ENCODE data around the gene ADAMTS2. TPM values are rescaled to one million over a fixed set of nuclear protein-coding genes. Genes with fewer than 3 reads are reported as not detected.

Gene ADAMTS2
- total and polyA plus RNA-seq, 2 experiments from 2014 or later: 1.6 to 8.1 TPM

DNA sequence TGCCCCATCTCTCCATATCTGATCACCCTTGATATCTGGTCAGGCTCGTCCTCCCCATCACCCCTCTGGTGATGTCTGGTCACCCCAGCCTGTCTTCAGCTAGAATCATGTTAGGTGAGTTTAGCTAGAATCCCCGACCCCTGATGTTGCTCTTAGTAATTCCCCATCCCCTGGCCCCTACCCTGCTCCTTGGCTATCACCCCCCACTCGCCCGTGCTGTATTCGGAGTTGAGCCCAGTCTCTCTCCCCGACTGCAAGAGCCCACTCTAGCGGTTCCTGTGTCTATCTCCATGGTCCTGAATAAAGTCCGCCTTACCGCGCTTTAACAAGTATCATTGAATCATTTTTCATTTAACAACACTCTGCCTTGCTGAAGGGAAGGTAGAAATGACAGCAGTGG, 33.7 kb downstream of the ADAMTS2 start:
- H2AFZ ChIP-seq: no peak overlapping the region
- no peaks in the 10 kb centered on the region for H3K9me2 ChIP-seq (ENCODE audit: insufficient read depth)
- ATAC-seq: no peak
- H3K4me2 ChIP-seq: no peak overlapping the region
- H4K20me1 ChIP-seq (replicated peaks; ENCODE audit: insufficient read depth): no peaks in the 10 kb centered on the region
- H3K4me1 ChIP-seq (ENCODE audit: insufficient read depth): no peaks in the 10 kb centered on the region
- H3K36me3 ChIP-seq (ENCODE audit: insufficient read depth): no peaks in the 10 kb centered on the region
- H3K27me3 ChIP-seq (ENCODE audit: insufficient read depth): no peaks in the 10 kb centered on the region
- peaks cover 3% of the 10 kb centered on the region; the same call in 1 of the 3 replicates for H3K4me1 Mint-ChIP-seq
- H3K79me2 ChIP-seq (replicated peaks; ENCODE audit: insufficient read depth): no peaks in the 10 kb centered on the region
- peaks cover 15% of the 10 kb centered on the region for H3K9me3 Mint-ChIP-seq
- H3K4me3 ChIP-seq: no peak overlapping the region
- no peak overlapping the region for H3K27ac Mint-ChIP-seq
- peaks cover 8% of the 10 kb centered on the region for H3K27me3 Mint-ChIP-seq (ENCODE audit: insufficient read depth, low read depth, poor library complexity)
- peaks cover 7% of the 10 kb centered on the region; the same call in 1 of the 3 replicates for H3K36me3 Mint-ChIP-seq (ENCODE audit: low read depth)
- H3F3A ChIP-seq (replicated peaks; ENCODE audit: low read depth): no peaks in the 10 kb centered on the region
- no peak overlapping the region for H3K4me3 Mint-ChIP-seq
- TF ChIP-seq CTCF (conservative IDR thresholded peaks at IDR 0.05; ENCODE audit: low read depth in 2 of 2) (no peak), ZNF114 (CRISPR knock-in tag; IDR thresholded peaks at IDR 0.05) (no peak), STAT1 (IDR thresholded peaks at IDR 0.05; ENCODE audit: unreplicated experiment) (no peak), NANOG (IDR thresholded peaks at IDR 0.05; ENCODE audit: borderline replicate concordance) (no peak), ZNF331 (CRISPR knock-in tag; IDR thresholded peaks at IDR 0.05; ENCODE audit: low read depth) (no peak), EZH2phosphoT487 (IDR thresholded peaks at IDR 0.05; ENCODE audit: unreplicated experiment) (no peak), POLR2AphosphoS5 (IDR thresholded peaks at IDR 0.05; ENCODE audit: low read depth) (no peak)
- TF ChIP-seq, protein P1, sequence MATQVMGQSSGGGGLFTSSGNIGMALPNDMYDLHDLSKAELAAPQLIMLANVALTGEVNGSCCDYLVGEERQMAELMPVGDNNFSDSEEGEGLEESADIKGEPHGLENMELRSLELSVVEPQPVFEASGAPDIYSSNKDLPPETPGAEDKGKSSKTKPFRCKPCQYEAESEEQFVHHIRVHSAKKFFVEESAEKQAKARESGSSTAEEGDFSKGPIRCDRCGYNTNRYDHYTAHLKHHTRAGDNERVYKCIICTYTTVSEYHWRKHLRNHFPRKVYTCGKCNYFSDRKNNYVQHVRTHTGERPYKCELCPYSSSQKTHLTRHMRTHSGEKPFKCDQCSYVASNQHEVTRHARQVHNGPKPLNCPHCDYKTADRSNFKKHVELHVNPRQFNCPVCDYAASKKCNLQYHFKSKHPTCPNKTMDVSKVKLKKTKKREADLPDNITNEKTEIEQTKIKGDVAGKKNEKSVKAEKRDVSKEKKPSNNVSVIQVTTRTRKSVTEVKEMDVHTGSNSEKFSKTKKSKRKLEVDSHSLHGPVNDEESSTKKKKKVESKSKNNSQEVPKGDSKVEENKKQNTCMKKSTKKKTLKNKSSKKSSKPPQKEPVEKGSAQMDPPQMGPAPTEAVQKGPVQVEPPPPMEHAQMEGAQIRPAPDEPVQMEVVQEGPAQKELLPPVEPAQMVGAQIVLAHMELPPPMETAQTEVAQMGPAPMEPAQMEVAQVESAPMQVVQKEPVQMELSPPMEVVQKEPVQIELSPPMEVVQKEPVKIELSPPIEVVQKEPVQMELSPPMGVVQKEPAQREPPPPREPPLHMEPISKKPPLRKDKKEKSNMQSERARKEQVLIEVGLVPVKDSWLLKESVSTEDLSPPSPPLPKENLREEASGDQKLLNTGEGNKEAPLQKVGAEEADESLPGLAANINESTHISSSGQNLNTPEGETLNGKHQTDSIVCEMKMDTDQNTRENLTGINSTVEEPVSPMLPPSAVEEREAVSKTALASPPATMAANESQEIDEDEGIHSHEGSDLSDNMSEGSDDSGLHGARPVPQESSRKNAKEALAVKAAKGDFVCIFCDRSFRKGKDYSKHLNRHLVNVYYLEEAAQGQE (IDR thresholded peaks at IDR 0.05; ENCODE audit: unreplicated experiment): no peak
- TF ChIP-seq, protein P2, sequence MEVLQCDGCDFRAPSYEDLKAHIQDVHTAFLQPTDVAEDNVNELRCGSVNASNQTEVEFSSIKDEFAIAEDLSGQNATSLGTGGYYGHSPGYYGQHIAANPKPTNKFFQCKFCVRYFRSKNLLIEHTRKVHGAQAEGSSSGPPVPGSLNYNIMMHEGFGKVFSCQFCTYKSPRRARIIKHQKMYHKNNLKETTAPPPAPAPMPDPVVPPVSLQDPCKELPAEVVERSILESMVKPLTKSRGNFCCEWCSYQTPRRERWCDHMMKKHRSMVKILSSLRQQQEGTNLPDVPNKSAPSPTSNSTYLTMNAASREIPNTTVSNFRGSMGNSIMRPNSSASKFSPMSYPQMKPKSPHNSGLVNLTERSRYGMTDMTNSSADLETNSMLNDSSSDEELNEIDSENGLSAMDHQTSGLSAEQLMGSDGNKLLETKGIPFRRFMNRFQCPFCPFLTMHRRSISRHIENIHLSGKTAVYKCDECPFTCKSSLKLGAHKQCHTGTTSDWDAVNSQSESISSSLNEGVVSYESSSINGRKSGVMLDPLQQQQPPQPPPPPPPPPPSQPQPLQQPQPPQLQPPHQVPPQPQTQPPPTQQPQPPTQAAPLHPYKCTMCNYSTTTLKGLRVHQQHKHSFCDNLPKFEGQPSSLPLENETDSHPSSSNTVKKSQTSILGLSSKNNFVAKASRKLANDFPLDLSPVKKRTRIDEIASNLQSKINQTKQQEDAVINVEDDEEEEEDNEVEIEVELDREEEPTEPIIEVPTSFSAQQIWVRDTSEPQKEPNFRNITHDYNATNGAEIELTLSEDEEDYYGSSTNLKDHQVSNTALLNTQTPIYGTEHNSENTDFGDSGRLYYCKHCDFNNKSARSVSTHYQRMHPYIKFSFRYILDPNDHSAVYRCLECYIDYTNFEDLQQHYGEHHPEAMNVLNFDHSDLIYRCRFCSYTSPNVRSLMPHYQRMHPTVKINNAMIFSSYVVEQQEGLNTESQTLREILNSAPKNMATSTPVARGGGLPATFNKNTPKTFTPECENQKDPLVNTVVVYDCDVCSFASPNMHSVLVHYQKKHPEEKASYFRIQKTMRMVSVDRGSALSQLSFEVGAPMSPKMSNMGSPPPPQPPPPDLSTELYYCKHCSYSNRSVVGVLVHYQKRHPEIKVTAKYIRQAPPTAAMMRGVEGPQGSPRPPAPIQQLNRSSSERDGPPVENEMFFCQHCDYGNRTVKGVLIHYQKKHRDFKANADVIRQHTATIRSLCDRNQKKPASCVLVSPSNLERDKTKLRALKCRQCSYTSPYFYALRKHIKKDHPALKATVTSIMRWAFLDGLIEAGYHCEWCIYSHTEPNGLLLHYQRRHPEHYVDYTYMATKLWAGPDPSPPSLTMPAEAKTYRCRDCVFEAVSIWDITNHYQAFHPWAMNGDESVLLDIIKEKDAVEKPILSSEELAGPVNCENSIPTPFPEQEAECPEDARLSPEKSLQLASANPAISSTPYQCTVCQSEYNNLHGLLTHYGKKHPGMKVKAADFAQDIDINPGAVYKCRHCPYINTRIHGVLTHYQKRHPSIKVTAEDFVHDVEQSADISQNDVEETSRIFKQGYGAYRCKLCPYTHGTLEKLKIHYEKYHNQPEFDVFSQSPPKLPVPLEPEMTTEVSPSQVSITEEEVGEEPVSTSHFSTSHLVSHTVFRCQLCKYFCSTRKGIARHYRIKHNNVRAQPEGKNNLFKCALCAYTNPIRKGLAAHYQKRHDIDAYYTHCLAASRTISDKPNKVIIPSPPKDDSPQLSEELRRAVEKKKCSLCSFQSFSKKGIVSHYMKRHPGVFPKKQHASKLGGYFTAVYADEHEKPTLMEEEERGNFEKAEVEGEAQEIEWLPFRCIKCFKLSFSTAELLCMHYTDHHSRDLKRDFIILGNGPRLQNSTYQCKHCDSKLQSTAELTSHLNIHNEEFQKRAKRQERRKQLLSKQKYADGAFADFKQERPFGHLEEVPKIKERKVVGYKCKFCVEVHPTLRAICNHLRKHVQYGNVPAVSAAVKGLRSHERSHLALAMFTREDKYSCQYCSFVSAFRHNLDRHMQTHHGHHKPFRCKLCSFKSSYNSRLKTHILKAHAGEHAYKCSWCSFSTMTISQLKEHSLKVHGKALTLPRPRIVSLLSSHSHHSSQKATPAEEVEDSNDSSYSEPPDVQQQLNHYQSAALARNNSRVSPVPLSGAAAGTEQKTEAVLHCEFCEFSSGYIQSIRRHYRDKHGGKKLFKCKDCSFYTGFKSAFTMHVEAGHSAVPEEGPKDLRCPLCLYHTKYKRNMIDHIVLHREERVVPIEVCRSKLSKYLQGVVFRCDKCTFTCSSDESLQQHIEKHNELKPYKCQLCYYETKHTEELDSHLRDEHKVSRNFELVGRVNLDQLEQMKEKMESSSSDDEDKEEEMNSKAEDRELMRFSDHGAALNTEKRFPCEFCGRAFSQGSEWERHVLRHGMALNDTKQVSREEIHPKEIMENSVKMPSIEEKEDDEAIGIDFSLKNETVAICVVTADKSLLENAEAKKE (CRISPR knock-in tag; IDR thresholded peaks at IDR 0.05): no peak
- H3K27ac ChIP-seq (ENCODE audit: low read depth): no peak overlapping the region
- DNase-seq (ENCODE audit: low spot score): no peak

All from GM23338 (cell line).